ENCODE data around the gene FCRL6. TPM values are rescaled to one million over a fixed set of nuclear protein-coding genes. Genes with fewer than 3 reads are reported as not detected.
A peak's percentile ranks its signal among the peaks of the same experiment; 100 is the strongest.

The FCRL6 gene
- total RNA-seq, 1 experiment from 2014 or later, result not detected

DNA sequence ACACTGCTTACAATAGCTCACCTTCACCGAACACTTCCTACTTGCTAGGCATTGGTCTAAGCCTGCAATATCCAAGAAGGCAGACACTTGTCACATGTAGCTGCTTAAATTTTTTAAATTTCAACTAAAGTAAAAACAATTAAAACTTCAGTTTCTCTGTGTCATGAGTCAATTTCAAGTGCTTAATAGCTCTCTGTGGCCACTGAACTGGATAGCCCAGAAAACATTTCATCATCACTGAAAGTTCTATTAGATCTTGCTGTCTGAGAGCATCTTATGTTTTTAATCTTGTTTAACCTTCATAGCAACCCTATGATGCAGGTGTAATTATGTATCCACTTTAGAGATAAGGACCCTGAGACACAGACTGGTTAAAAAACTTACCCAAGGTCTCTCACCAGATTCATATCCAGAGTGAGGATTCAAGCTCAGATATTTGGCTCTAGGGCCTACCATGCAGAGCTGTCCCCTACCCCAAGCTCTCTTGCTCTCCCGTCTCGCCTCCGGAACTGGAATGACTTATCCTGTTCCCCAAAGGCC, 2.6 kb upstream of the FCRL6 start:
- DNase-seq (ENCODE audit: low read depth), result no peak

DNA sequence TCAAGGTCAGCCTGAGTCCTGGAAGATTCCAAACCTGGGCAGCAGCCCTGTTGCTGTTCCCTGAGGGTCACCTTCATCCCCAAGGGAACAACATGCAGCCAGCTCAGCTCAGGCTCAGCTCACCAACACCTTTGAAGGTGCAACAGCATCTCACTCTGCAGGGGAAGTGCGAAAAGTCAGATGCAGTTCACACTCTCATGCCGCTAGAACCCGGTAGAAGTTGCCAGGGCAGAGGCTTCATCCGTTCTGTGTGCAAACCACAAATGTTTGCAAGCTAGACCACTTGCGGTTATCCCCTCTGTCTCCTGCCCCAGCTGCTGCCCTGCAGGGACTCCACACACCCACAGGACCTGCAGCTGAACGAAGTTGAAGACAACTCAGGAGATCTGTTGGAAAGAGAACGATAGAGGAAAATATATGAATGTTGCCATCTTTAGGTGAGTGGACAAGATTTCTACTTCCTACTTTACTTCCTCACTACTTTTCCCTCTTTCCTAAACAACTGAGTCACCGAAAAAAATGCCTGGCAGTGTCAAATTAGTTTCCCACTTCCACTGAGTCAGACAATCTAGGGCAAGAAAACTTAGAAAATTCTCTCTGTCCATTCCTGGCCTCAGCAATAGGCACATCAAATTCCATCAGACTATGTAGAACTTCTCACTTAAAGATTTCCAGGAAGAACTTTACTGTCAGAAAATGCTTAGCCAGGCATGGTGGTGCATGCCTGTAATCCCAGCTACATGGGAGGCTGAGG, 1.8 kb upstream of the FCRL6 start:
- DNase-seq (ENCODE audit: low read depth), result peak; percentile 25

DNA sequence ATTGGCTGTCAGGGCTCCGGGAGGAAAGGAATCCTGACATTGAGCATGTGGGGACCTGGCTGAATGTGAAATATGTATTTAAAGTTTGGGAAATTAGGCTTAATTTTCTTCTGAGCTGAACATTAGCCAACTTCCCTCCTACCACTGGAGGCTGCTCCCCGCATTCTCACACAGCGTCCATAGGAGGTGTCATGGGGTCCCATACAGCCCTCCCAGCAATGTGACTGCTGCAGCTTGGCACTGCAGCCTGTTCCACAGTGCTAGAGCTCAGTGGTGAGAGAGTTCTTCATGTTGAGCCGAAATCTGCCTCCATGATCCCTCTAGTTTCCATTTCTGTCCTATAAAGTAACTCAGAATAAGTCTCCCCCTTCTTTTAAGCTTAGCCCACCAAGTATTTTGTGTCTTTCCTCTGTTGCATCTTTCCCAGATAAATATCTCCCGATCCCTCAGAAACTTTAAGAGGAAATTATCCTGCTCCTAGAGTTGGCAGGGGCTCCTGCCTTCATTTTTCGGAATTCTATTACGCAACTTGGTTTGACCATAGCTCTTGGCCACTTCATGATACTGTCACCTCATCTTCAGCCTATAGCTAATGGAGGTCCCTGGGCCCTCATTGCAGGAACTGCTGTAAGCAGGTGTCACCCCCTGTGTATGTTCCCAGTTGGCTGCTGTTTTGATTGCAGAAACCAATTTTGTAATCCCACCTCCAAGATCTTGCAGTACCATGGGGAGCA, 2.0 kb downstream of the FCRL6 start:
- DNase-seq (ENCODE audit: low read depth), result no peak

DNA sequence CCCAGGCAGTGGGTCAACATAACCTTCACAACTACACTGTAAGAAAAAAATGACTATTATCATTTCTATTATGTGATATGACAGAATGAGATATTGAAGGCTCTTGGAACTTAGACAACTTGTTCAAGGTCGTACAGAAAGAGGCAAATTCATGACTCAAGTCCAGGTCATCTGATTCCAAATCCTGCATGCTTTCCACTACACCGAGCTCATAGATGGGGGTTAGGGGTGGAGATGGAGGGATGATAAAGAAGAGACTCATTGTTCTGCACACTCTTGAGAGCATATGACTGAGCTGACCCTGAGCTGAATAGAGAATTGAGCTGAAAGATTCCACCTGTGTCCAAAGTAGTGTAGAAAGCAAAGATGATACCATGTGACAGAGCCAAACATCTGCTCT, 2.8 kb downstream of the FCRL6 start:
- DNase-seq (ENCODE audit: low read depth), result peak; percentile 40

DNA sequence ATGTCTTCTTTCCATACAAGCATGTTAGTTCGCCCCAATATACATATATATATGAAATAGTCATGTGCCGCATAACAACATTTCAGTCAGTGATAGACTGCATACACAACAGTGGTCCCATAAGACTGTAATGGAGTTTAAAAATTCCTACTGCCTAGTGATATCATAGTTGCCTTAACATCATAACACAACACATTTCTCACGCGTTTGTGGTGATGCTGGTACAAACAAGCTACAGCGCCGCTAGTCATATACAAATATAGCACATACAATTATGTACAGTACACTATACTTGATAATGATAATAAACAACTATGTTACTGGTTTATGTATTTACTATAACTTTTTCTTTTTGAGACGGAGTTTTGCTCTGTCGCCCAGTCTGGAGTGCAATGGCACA, 13.8 kb downstream of the FCRL6 start:
- DNase-seq (ENCODE audit: low read depth), result no peak

DNA sequence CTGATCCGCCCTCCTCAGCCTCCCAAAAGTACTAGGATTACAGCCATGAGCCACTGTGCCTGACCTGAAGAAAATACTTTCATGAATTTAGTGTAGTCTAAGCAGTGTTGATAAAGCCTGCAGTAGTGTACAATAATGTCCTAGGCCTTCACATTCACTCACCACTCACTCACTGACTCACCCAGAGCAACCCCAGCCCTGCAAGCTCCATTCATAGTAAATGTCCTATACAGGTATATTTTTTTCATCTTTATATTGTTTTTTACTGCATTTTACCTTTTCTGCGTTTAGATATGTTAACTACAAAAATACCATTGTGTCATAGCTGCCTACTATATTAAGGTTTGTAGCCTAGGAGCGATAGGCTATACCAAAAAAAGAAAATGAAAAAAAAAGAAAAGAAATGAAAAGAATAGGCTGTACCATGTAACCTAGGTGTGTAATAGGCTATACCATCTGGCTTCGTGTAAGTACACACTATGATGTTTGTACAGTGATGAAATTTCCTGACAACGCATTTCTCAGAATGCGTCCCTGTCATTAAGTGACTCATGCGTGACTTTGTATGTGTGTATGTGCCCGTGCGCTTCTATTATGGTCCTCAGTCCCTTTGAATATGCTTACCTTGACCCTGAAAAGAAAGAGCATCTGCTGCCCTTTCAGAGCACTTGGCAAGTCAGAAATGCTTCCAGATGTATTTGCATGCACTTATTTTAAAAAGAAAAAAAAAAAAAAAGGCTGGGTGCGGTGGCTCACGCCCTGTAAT, 15.3 kb downstream of the FCRL6 start:
- peak; percentile 23 for DNase-seq (ENCODE audit: low read depth)

DNA sequence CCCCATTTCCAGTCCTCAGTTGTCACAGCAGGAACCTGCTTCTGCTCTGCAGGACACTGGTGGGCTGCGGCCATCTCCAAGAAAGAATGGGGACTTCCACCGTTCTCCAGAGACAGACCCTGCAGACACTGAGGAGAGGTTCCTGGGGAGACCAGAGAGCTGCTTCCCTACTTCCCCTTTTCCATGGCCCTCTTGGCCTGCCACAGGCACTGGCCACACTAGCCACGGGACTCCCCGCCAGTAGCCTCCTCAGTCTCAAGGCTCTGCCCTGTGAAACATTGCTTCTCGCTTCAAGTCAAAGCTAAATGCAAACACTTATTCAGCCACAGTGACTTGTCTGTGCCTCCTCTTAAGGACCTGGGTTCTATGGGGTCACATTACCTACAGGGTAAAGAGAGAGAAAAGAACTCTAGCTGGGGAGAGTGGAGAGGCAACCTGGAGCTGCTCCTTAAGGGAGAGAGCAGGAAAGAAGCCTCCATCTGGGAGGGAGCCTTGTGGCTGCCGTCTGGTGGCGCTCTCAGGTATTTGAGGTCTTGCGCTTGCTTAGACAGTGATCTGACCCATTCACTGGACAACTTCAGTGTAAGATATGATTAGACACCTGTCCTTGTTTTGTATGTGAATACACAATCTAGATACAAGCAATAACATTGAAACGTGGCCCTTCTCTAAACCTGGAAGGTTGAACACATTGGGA, 19.2 kb downstream of the FCRL6 start:
- DNase-seq (ENCODE audit: low read depth), result peak; percentile 68

DNA sequence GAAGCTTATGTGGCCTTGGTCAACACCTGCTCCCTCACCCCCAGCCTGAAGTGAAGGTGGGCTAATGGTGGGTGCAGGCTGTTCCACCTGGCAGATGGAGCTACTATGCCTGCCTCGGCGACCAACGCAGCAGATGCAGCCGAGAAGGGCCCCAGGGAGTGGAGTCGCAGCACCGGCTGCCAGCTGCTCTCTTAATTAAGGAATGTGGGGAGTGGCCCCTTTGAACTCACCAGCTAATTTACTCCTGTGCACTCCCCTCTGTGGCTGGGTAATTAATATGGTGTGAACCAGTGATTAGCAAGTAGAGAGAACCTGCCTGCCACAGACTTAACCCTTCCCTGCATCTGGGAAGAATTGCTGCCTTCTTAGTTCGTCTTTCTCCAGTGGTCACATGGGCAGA, 21.2 kb downstream of the FCRL6 start:
- DNase-seq (ENCODE audit: low read depth), result no peak

DNA sequence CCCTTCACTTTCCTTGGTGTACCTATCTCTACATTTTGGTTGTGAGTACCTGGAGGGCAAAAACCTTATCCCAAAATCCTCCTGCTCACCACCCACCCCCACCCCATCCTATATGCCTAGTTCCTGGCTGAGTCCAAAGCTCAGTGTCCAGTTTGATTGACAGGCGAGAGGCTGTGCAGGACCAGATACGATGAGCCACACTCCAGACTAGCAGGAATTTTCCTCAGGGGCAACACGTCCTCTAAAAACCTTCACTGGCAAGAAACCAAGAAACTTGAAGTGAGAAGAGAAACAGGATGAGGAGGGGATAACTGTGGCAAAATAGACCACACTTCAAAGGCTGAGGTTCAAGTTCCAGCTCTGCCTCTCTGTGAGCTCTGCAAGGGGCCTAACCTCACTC, 23.4 kb downstream of the FCRL6 start:
- DNase-seq (ENCODE audit: low read depth), result peak; percentile 47

DNA sequence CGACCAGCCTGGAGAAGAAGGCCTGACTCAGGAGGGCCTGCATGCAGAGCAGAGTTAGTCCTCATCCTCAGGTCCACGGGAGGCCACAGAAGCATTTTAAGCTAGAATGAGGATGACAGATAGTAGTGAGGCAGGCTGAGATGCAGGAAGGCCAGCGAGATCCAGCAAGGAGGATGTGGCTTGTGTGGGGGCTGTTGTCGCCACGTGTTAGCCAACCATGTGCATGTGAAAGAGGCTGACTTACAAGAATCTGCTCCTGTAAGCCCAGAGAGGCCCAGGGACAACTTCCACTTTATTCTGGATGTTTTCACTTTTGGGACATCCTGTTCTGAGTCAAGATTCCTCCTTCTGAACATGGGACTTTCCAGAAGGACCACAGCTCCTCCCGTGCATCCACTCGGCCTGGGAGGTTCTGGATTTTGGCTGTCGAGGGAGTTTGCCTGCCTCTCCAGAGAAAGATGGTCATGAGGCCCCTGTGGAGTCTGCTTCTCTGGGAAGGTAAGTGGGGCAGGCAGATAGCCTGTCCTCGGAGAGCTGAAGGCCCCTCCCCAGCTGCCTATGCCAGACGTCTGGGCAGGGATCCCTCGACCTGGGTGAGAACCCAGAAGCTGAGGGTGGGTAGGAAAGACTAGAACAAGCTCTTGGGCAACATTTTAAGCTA, 24.4 kb downstream of the FCRL6 start, which contains the start of gene SLAMF8:
TSS of gene SLAMF8 (plus strand) at position 433 of the 661 bp plus-strand sequence. CDS start at position 459, 26 bp downstream.
- DNase-seq (ENCODE audit: low read depth), result no peak

DNA sequence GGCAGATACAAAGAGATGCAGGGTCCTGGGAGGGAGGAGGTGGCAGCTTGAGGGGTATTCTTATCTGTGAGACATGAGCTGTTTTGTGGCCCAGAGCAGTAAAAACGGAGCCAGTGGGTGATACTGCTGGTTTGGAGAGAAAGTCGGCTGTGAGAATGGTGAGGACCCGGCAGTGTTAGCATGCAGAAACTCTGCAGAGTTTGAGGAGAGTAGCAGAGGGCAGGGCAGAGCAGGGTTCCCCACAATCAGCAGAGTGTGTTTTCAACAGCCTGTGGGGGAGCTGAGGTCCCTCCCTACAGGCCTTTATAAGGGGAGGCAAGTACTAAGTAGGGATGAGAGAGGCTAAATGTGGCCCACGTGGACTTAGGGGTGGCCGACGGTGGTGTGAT, 24.9 kb downstream of the FCRL6 start:
- no peak for DNase-seq (ENCODE audit: low read depth)

DNA sequence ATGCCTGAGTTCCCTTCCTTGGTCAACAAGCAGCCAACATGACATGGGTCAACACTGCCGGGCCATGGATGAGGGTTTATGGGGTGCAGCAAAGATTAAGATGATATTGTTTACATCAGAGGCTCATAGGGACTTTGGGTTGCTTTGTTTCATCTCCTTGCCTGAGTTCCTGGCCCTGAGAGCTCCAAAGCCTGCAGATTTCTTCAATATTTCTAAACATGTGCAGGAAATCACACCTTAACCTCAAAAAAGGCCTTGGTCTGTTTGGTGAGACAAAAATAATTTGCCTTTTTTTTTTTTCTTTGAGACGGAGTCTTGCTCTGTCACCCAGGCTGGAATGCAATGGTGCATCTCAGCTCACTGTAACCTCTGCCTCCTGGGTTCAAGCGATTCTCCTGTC, 25.4 kb downstream of the FCRL6 start:
- DNase-seq (ENCODE audit: low read depth), result no peak

DNA sequence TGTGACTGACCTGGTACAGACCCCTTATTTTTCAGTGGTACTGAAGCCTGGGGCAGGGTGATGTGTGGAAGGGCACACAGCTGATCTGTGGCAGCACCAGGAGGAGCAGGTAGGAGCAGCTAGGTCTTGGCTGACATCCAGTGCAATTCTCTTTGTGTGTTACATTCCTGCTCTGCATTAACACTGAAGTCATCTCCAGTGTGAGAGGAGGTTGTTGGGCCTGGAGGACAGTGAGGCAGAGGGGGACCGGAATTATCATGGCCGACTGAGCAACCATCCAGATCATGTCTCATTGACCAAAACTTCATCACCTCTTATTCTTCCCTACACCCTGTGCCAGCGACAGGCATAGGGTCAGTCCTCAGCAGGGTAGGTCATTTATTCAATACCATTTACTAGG, 26.0 kb downstream of the FCRL6 start:
- no peak for DNase-seq (ENCODE audit: low read depth)

DNA sequence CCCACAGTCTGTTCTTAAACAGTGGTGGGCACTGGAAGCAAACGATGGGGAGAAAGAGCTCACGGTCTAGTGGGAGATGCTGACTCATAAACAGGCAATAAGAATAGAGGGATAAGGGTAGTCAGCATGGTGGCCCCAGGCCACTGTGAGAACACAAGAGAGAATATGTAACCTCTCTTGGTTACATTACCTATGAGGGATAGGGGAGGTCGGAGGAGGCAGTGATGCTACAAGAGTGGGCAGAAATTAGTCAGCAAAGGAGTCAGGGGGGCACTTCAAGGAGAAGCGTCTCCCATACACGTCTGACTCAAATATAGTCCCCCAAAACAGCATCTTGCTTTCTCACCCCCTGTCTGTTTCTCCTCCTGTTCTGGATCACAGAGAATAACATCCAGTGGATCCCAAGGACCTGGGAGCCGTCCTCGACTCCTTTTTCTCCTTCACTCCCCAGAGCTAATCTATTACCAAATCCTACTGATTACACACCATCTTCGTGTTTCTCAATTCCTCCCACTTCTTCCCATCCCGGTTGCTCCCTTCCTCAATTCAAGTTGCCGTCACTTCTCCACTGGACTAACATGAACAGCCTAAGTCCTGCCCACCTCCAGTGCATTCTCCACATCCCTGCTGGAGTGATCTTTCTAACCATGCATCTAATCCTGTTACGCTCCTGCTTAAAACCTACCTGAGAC, 26.6 kb downstream of the FCRL6 start:
- no peak for DNase-seq (ENCODE audit: low read depth)

DNA sequence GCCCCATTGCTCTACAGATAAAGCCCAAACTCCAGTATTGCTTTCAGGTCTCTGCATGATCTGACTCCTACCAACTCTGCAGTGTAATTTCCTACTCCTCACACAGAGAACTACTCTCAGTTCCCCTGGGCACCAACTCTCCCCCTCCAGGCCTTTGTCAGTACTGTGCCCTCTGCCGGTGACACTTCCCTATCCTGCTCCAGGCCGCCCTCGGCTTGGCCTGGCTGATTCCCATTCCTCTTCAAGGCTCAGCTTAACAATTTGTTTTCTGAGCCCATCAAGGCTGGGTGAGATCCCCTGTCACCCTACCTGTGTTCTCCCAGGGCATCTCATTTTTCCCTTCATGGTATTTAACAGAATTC, 27.1 kb downstream of the FCRL6 start:
- no peak for DNase-seq (ENCODE audit: low read depth)

DNA sequence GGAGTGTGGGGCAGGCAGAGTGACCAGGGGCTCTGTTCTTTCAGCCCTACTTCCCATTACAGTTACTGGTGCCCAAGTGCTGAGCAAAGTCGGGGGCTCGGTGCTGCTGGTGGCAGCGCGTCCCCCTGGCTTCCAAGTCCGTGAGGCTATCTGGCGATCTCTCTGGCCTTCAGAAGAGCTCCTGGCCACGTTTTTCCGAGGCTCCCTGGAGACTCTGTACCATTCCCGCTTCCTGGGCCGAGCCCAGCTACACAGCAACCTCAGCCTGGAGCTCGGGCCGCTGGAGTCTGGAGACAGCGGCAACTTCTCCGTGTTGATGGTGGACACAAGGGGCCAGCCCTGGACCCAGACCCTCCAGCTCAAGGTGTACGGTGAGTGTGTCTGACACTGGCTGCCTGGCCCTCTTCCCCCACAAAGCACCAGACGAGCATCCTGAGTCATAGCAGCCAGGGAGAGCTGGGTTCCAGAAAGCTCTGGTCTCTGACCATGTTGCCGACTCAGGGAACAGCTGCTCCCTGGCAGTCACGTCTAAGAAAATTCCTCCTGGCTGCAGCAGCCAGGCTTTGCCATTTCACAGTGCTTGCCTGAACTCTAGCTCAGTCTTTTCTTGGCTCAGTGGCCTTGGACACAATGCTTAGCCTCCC, 27.8 kb downstream of the FCRL6 start:
- DNase-seq (ENCODE audit: low read depth), result peak; percentile 42

DNA sequence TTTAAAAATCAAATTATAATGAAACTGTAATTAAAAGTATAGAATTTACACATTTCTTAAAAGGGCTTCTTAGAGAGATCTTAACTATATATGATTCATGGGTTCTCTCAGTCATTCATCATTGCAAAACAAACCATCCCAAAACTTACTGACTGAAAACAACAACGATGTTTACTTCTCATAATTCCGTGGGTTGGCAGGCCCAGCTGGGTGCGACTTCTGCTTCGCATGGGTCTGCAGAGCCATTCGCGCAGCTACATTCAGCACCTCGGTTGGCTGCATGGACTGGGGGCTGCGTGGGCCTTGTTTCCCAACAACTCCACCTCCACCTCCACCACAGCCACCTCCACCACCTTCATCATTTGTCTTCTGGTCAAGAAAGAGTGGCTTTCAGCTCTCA, 28.6 kb downstream of the FCRL6 start:
- DNase-seq (ENCODE audit: low read depth), result no peak

DNA sequence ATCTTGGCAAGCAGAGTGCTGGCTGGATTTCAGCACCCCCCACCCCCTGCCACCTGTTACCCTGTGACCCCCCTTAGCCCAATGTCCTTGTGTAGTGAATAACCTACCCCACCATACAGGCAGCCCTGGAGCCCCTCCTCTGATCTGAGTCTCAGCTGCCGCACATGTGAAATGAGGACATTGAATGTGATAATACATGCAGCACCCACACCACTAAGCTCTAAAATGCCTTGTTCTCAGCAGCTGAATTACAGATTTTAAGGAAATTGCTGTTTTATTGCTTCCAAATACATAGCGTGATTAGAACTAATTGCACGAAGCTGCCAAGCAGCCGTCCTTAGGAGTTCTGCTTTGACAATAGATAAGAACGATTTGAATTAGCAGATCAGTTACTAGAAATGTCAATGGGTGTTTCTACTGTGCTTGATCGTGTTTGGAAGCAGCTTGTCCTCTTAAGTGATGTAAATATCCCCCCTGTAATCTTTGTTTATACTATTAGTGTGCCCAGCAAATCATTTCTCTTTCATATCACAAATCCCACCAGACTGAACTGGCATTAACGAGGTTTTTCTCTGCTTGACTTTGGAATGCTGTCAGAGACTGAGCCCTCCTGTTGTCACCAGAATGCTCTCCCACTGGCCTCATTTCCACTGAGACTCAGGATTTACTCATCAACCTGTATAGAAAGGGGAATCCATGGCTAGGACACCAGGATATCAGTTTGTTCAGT, 29.4 kb downstream of the FCRL6 start:
- no peak for DNase-seq (ENCODE audit: low read depth)

DNA sequence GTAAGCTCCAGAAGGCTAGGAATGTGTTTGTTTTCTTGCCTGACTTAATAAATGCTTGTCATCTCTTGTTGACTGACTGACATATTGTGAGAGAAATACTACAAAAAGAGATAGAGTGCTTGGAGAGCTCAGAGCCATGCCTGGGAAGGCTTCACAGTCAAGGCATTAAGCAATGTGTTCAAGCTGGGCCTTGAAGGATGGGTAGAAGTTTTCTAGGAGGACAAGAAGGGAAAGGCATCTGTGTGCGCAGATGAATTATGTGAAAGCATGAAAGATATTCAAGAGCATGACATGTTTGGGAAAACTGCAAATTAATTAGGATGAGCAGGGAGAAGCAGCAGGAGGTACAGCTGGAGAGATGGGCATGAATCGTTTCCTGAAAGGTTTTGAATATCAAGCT, 30.1 kb downstream of the FCRL6 start:
- DNase-seq (ENCODE audit: low read depth), result no peak
